Glutamatergic neuron (in vitro differentiated cells): ENCODE measurements around the gene SOWAHD. TPM values are rescaled to one million over a fixed set of nuclear protein-coding genes. Genes with fewer than 3 reads are reported as not detected.
"Not testable (repeated sequence)": the region's sequence is repeated elsewhere in the genome, so short reads cannot be mapped to it uniquely, and the experiment has no call there.

Experiments
- DNase-seq: peaks from one replicate; pipeline ENCODE4 v3.0.0; 2022
- H3K27ac Mint-ChIP-seq: one replicate; pipeline ENCODE4 v1.8.0; 2020; ENCODE audit warnings: mild to moderate bottlenecking, mixed read lengths, inconsistent platforms; ENCODE audit not compliant: unreplicated experiment
- H3K27me3 Mint-ChIP-seq: one replicate; pipeline ENCODE4 v1.8.0; 2020; ENCODE audit warnings: mild to moderate bottlenecking, moderate library complexity, mixed read lengths, inconsistent platforms; ENCODE audit not compliant: unreplicated experiment
- H3K36me3 Mint-ChIP-seq: one replicate; pipeline ENCODE4 v1.8.0; 2020; ENCODE audit warnings: mild to moderate bottlenecking, mixed read lengths, inconsistent platforms; ENCODE audit not compliant: unreplicated experiment
- H3K4me1 Mint-ChIP-seq: one replicate; pipeline ENCODE4 v1.8.0; 2020; ENCODE audit warnings: mild to moderate bottlenecking, low read depth, mixed read lengths, inconsistent platforms; ENCODE audit not compliant: unreplicated experiment
- H3K4me3 Mint-ChIP-seq: one replicate; pipeline ENCODE4 v1.8.0; 2020; ENCODE audit warnings: mild to moderate bottlenecking, mixed read lengths, inconsistent platforms; ENCODE audit not compliant: unreplicated experiment
- H3K9me3 Mint-ChIP-seq: one replicate; pipeline ENCODE4 v1.8.0; 2020; ENCODE audit warnings: mild to moderate bottlenecking, moderate library complexity, mixed read lengths, inconsistent platforms; ENCODE audit not compliant: unreplicated experiment
- CTCF ChIP-seq: fragments of 200-600 bp; sonication (generic); IDR thresholded peaks from one replicate; pipeline ENCODE4 v1.5.0; 2021; ENCODE audit not compliant: partially characterized antibody, unreplicated experiment
- total RNA-seq: library from RNA; stranded (reverse); fragmentation: NEBNext Ultra II Directional; extraction: Animal tissue kit (Norgen Biotek cat#: 25700); gene quantifications from one replicate; pipeline ENCODE4 v1.2.1, GENCODE V29; 2021; ENCODE audit not compliant: unreplicated experiment

Gene SOWAHD
- total RNA-seq, 1 donor from 2014 or later: not detected

GRCh38 chrX:119736206-119736764 is 22.1 kb upstream of the SOWAHD start:
- H3K36me3 Mint-ChIP-seq: no peaks in the 10 kb centered on the region
- DNase-seq: no peak
- no peak overlapping the region for H3K27ac Mint-ChIP-seq
- peaks cover 2% of the 10 kb centered on the region for H3K4me1 Mint-ChIP-seq
- no peak for TF ChIP-seq CTCF
- H3K9me3 Mint-ChIP-seq: no peaks in the 10 kb centered on the region
- peaks cover 2% of the 10 kb centered on the region for H3K27me3 Mint-ChIP-seq
- no peak overlapping the region for H3K4me3 Mint-ChIP-seq

GRCh38 chrX:119738742-119739141 is 19.6 kb upstream of the SOWAHD start:
- Mint-ChIP-seq H3K4me3 (no peak overlapping the region), H3K27ac (no peak overlapping the region), H3K4me1 (peaks cover 2% of the 10 kb centered on the region), H3K36me3 (no peaks in the 10 kb centered on the region), H3K27me3 (peaks cover 2% of the 10 kb centered on the region), H3K9me3 (no peaks in the 10 kb centered on the region)
- TF ChIP-seq CTCF: no peak
- no peak for DNase-seq

- no peaks in the 10 kb centered on the region for H3K27me3 Mint-ChIP-seq
- no peaks in the 10 kb centered on the region for H3K9me3 Mint-ChIP-seq
- H3K27ac Mint-ChIP-seq: no peak overlapping the region
- no peaks in the 10 kb centered on the region for H3K4me1 Mint-ChIP-seq
- H3K36me3 Mint-ChIP-seq: no peaks in the 10 kb centered on the region
- H3K4me3 Mint-ChIP-seq: no peak overlapping the region
- TF ChIP-seq CTCF: no peak
- DNase-seq: no peak
These were observed 13.0 kb upstream of the SOWAHD start for GRCh38 chrX:119745283-119745848.

GRCh38 chrX:119750131-119750530 is 8.3 kb upstream of the SOWAHD start:
- not testable (repeated sequence) for H3K27me3 Mint-ChIP-seq, H3K4me1 Mint-ChIP-seq, H3K27ac Mint-ChIP-seq, H3K9me3 Mint-ChIP-seq, H3K4me3 Mint-ChIP-seq, H3K36me3 Mint-ChIP-seq, DNase-seq

GRCh38 chrX:119750751-119751150 is 7.6 kb upstream of the SOWAHD start:
- H3K9me3 Mint-ChIP-seq, H3K36me3 Mint-ChIP-seq, H3K4me3 Mint-ChIP-seq, H3K27ac Mint-ChIP-seq, DNase-seq, H3K4me1 Mint-ChIP-seq, H3K27me3 Mint-ChIP-seq: not testable (repeated sequence)

GRCh38 chrX:119753001-119753400 is 5.4 kb upstream of the SOWAHD start:
- no peak overlapping the region for H3K4me3 Mint-ChIP-seq
- DNase-seq: no peak

More at GRCh38 chrX:119753001-119753400, 5.4 kb upstream of the SOWAHD start:
- H3K27ac Mint-ChIP-seq: no peak overlapping the region
- peaks cover 1% of the 10 kb centered on the region for H3K27me3 Mint-ChIP-seq
- peaks cover 2% of the 10 kb centered on the region for H3K4me1 Mint-ChIP-seq
- H3K9me3 Mint-ChIP-seq: no peaks in the 10 kb centered on the region
- H3K36me3 Mint-ChIP-seq: no peaks in the 10 kb centered on the region
- no peak for TF ChIP-seq CTCF
